Jurkat, Clone E6-1 (cell line): Measurements from ENCODE around the gene PSMB3.
A peak's percentile ranks its signal among the peaks of the same experiment; 100 is the strongest.

Experiments used
- DNase-seq: peaks from one replicate; pipeline ENCODE4 v3.0.0-alpha.2; 2011; ENCODE audit warnings: low read depth, low spot score
- H3K4me3 ChIP-seq: 2 replicates; pipeline ENCODE4 v1.5.1; 2011; ENCODE audit warnings: mild to moderate bottlenecking, low read length, control low read depth, moderate library complexity

The PSMB3 gene

DNA sequence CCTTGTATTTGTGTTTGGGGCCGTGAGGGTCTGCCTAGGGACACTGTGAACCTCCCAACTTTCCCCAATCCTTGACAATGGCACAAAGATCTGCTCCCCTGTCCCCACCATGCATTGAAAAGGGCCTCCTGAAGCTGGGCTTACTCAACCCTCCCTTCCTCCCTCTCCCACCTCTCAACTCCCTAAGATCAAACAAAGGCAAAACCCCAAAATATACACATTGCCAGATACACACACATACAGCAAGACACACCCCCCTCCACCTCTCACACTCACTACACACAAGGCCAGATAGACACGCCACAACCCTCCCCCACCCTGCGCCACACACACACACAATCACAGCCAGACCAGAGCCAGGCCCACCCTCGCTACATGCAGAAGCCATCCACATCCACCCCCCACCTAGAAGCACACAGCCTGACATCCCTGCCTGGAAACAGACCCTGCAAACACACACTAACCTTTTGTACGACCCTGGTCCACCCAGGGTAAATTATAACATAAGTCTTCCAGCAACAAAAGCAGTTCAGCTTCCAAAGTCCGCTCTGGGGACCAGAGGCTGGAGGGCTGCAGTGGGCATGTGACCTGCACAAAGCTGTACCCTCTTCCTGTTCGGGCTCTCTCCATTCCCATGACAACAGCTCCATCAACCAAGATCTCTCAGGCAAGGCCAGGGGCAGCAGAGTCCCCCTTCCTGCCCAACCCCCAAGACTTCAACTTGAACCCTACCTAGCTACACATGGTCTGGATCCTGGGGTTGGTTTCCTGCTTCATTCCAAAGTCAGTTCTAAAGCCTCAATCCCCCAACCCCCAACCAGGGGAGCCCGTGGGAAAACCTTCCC lies 6.3 kb upstream of the PSMB3 start:
- no peak for DNase-seq
- peak overlapping the region; percentile 88 for H3K4me3 ChIP-seq

DNA sequence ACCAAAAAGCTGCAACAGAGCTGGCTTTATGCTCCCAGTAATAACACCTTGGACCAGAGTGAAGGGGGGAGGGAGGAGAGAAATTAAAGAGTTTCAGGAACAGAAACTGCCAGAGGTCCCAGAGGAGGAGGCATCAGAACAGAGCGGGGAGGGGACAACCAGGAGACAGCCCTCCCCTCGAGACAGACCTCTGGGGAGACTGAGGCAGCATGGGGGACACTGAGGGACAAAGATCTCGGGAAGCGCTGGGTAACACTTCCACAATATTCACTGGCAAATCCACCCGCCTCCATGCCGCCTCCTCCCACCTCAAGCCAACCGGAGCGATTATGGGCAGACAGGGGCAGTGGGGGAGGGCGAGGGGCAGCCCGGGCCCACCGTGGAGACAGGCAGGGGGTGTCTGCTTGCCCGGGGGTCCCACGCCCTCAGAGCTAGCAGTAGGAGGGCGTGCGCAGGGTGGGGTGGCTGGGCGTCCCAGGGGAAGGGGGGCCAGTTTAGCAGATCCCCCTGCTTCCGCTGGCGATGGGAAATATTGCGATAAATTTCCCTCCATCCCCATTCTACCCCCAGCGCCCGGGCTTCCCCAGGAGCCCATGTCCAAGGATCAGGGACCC lies 5.6 kb upstream of the PSMB3 start:
- peak overlapping the region; percentile 88 for H3K4me3 ChIP-seq
- no peak for DNase-seq

DNA sequence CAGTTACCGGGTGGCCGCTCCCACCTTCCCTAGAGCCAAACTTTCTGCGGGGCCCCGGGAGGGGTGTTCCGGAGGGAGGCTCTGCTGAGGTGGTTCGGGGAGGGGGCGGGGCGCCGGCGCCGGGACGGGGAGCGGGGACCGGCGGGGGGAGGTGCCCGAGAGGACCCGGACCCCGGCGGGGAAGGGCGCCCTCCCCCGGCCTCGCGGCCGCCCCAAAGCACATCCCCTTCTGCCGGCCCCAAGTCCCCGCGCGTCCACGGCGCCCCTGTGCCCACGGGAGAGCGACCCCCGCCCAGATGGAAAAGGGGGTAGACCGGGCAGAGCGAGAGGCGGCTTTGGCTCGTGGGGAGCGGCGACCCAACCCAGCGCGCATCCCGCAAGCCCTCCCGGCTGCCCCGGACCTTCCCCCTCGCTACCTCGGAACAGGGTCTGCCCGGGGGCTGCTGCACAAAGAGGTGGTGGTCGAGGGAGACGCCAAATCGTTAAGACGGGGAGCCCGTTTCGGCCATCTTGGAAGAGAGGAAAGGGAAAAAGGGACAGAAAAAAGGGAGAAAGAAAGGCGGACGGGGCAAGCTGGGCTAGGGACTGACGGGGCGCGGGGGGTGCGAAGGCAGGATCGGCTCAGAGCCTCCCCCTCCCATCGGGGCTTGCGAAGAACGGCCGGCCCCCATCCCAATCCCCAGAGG lies 4.9 kb upstream of the PSMB3 start:
- DNase-seq: no peak
- H3K4me3 ChIP-seq: peak overlapping the region; percentile 88

DNA sequence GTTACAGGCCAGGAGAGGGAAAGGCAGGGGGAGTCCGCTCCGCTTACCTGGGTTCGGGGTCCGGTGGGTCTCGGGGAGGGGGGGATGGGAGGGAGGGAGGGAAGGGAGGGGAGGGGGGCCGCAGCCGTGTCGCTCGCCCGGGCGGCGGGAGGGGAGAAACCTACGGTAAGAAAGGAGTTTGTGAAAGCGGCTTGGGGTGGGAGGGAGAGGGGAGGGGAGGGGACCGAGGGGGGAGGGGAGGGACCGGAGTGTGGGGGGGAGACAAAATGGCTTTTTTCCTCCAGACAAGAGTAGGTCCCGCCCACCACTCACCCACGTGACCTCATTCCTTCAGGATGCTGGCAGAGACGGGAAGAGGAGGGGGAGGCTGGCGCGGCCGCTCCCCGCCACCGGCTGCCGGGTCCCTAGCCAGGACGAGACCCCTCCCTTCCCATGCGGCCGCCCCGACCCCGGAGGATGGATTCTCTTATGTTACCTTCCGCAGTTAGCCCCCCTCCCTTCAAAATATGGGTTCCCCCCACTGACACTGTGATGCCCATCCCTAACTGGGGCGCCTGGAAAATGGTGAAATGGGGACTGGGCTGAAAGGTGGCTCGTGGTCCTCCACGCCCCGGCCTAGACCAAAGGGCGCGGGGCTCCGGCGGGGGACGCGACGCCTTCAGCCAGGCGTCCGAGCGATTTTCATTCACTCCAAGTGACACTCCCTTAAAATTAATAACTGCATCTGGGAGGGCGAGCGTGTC lies 4.2 kb upstream of the PSMB3 start, which contains the start of gene PCGF2:
TSS of gene PCGF2 (minus strand) at position 188 of the 743 bp plus-strand sequence. CDS start 7,934 bp downstream, outside the sequence.
- peak within 1 kb of the TSS; percentile 88 for H3K4me3 ChIP-seq
- peak; percentile 68 for DNase-seq

DNA sequence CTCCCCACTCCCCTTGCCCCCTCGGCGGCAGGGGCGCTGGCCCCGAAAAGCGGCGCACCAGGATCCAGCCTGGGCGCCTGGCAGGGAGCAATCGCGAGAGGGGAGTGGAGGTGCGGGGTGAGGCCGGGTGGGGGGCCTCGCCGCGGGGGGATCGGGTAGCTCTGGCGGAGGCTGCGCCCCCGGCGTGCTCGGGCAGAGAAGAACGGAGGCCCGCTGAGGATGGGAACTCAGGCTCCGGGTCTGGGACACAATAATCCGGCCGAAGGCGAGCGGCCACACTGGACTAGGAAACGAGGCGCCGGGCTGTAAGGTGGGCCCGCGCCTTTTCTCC lies 3.7 kb upstream of the PSMB3 start:
- H3K4me3 ChIP-seq: no peak overlapping the region
- no peak for DNase-seq

DNA sequence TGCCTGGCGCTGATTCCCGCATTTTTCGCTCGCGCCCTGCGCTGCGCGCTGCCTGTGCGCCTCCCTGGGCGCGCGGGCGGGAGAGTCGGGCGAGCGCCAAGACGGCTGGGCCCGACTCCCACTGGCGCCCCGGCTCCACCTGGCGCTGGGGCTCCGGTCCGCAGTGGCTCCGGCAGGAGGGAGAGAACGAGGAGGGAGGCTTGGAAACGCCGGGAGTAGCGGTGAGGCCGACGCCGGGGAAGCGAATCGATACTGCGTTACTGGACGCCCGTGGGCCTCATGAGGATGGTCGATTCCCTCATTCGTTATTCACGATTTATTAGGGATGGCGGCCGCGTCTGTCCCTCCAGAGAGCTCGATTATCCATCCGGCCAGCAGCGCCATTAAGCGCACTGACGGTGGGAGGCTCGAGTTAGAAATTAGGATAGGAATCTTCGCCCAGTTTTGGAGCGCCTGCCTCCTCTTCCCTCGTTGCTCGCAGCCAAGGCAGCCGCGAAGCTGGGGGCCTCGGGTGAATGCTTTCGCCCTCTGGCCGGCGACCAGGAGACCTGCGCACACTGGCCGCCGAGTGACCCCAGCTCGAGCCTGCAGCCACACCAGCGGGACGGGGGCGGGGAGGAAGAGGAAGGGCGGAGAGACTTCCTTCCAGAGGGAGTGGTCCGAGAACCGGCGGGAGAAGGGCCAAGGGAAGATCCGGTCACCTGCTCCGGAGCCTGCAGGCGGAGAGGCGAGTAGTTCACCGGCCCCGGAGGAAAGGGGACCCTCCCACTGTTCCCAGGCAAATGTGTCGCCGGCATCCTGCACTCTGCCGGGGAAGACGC lies 3.1 kb upstream of the PSMB3 start:
- H3K4me3 ChIP-seq: no peak overlapping the region
- no peak for DNase-seq

DNA sequence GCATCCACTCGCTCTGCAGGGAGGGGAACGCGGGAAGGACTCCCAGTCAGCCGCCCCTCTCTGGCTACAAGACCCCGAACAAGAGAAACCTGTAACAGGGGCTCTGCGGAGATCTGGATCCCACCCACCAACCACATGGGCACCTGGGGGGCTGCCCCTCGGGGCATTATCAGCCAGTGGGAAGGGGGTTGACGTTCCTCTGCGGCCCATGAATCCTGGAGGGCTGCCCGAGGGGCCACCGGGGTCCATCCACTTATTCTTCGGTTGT lies 2.6 kb upstream of the PSMB3 start:
- no peak for DNase-seq
- no peak overlapping the region for H3K4me3 ChIP-seq

DNA sequence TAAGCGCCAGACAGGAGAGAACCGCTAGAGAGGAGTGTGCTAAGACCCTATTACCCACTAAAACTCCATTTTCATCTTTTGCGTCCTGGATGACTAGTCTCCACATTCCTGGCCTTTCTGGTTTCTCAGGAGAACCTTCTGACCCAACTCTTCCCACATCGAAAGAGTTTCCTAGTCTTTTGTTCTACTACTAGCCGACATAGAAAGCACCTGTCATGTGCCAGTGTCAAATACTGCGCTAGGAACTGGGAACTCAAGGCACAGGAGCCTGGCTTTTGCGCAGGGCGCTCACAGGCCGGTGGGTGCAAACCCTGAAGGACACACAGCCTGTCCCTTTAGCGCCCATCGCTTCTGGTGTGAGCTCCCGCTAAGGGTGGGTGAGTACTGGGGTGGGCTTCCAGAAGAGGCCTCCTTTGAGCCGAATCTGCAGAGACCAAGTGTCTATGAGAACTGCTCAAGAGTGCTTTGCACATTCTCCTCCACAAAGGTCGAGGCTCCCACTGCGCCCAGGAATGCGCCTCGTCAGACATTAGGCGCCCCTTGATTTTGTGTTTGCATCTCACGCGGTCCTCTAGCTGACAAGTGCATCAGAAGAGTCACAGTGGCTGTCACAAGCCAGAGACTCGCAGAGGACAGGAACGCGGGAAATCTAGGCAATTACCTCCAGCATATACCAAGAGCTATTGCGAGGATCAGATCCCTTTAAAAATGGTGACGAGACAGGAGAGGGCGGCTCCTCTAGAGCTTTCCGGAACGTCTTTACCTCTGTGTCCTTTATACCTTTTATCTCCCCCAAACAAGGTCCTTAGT lies 2.0 kb upstream of the PSMB3 start:
- DNase-seq: no peak
- H3K4me3 ChIP-seq: peak overlapping the region; percentile 69

DNA sequence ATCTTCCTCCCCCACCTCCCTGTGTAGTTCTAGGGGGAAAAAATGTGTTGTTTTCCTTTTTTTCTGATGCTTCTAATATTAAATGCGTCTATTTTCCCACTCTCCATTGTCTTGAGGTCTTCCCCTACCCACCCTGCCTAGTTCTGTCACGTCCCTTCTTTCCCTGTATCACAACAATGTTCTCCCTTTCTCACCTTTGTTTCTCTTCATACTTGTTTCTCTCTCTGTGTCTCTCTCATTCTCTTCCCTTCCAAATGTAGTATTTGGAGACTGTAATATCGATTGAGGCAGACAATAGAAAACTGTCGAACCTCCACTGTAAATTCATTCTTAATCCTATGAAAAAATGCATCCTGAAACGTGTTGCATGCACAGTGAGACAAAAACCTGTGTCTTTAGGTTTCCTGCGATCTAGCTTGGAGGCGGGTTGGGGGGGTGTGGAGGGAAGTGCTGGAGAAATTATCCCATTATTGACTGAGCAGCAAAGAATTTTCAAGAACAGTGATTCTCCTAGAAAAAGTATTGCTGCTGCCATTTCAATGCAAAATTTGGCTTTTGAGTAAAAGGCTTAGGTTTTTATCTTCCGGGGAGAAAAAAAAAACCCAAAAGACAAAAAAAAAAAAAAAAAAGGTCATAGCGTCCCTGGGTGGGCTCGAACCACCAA lies 1.3 kb upstream of the PSMB3 start:
- no peak for DNase-seq

DNA sequence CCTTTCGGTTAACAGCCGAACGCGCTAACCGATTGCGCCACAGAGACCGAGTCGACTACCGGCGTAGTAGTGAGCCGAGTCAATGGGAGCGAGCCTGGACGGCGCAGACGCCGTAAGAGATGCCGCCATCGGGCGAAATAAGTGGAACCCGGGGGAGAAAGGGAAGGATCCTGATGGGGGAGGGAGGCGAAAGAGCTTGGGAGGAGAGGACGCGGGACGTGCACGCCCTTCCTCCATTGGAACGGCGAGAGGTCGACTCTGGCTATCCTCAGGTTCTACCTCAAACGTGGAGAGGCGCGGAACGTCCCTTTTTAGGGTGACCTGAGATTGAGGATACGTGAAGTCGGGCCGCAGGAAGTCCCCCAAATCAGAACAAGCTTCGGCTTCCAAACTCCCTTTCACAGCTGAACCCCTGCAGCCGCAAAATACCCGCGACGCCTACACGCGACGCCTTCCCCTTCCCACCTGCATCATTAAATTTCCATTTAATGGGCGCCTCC lies 683 bp upstream of the PSMB3 start:
- peak overlapping the region; percentile 69 for H3K4me3 ChIP-seq
- DNase-seq: peak; percentile 77

More for the DNA sequence above, 1.3 kb upstream of the PSMB3 start:
- H3K4me3 ChIP-seq: peak overlapping the region; percentile 69

DNA sequence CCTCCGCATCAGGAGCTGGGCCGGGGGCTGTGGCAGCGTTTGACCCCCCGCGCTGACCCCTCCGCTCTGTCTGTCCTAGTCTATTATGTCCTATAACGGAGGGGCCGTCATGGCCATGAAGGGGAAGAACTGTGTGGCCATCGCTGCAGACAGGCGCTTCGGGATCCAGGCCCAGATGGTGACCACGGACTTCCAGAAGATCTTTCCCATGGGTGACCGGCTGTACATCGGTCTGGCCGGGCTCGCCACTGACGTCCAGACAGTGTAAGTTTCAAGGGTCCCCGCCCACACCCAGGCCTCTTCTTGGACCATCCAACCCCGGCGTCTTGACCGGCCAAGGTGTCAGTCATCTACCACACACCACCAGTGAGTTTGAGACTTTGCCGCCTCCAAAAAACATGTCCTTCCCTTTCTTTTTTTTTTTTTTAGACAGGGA lies 548 bp downstream of the PSMB3 start:
- no peak for DNase-seq
- H3K4me3 ChIP-seq: peak overlapping the region; percentile 69

DNA sequence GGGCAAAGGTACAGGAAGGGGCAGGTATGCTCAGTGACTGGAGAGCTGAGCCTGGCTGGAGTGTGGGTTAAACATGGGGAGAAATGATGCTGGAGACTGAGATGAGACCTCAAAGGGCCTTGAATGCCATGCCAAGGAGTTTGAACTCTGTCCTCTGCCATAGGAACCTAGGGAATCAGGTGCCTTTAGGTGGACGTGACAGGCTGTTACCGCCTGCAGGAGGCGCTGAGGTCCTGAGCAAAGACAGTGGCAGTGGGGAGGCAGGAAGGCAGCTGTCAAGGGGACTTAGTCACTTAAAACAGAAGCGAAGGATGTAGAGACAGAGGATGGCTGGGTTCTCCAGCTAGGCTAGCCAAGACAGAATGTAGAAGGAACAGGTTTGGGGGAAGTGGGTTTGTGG lies 9.1 kb downstream of the PSMB3 start:
- no peak overlapping the region for H3K4me3 ChIP-seq

DNA sequence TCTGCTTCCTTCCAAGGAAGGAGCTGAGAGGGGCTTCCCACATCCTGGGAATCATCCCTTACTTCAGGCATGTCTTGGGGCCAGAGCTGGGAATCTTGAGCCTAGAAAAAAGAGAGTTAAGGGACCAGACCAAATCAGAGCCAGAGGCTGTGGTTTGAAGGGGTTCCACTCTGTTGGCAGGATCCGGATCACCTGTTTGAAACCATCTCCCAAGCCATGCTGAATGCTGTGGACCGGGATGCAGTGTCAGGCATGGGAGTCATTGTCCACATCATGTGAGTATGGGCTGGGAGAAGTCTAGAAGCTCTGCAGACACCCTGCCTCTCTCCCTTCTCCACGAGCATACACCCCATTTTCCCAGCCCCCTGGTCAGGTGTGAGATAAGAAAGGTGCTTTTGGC lies 9.7 kb downstream of the PSMB3 start:
- DNase-seq: no peak
- no peak overlapping the region for H3K4me3 ChIP-seq

More for the DNA sequence above, 9.1 kb downstream of the PSMB3 start:
- DNase-seq: peak; percentile 55

DNA sequence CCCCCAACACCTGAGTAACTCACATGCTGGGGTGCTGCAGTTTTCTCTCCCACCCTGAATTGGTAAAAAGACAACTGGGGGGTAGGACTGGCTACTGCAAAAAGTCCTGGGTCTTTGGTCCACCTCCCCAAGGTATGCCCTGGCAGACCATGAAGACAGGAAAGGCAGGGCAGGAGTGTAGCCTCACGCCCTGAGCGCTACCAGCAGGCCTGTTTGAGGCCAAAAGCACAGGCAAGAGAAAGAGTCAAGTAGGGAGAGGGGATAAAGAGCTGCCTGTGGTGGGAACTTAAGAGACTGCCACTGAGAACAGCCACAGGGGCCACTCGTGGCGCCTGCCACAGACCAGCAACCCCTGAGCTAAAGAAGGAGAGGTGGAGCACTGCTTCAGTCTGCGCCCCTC lies 13.8 kb downstream of the PSMB3 start:
- H3K4me3 ChIP-seq: no peak overlapping the region
- DNase-seq: no peak

DNA sequence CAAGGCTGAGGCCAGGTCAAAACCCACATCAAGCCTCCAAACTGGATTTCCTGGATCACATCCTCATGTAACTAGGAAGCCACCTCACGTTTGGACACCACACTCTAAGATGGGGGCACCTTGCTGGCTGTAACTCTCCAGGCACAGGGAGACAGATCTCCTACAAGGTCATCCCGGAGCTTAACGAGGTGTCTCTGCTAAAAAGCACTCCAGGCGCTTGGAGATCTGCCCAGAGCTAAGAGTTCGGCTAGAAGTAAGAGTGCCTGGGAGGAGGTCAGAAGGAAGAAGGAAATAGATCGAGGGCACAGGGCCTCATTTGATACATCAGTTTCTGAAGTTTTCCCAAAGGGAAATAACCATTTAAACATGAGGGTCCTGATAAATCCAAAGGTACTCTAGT lies 15.9 kb downstream of the PSMB3 start:
- DNase-seq: no peak
- no peak overlapping the region for H3K4me3 ChIP-seq

DNA sequence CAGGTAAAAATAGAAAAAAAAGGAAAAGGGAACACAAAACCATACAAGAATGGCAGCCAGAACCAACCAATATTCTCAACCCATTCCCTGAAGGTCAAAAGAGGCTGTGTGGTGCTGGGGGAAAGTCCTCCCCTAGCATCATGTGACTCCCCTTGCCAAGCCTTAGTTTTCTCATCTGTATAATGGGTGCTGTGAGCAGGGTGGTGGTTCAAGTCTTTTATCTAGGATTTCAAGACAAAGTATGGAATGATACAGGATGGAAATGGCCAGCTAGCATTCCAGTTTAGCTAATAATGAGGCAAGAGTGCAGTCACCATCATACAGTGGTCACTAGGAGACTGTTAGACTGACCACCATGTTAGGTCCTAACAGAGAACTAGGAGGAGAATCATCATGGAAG lies 20.7 kb downstream of the PSMB3 start:
- no peak for DNase-seq
- no peak overlapping the region for H3K4me3 ChIP-seq

DNA sequence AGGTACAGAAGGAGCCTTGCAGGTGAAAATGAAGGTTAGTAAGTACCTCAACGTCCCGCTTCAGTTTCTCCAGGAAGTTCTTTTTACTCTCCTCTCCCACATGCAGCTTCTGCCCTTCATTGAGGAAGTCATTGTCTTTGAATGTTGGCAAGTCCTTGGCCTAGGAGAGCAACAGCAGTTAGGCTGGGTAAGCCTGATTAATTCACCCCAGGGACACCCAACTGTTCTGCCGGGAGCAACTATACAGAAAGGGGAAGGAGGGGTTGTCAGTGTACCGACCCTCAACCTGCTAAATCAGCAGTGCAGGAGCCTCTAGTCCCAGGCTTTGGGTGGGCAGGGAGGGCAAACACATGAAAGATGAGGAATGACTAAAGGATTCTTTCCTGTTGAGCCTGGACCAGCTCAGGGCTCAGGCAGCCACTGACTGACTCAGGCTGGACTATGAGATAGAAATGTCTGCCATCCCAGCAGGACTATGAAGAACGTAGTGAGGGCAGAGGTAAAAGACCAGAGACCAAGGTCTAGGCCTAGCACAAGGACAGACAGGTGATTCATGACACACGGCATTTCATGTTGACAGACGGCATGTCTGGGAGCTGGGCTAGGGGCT lies 25.2 kb downstream of the PSMB3 start:
- H3K4me3 ChIP-seq: no peak overlapping the region
- DNase-seq: no peak
